SK-N-SH treated with all-trans-retinoic acid at 6 μM for 48 hours (cell line): Measurements from ENCODE around the gene RRP36.

Experiments
- ATAC-seq: fragments of 200-7000 bp; cut with Tn5 transposase; 3 replicates; pipeline ENCODE4 v1.9.1; 2020; ENCODE audit warnings: mild to moderate bottlenecking, moderate library complexity
- ARNTL ChIP-seq: fragments of 450-650 bp; formaldehyde crosslinking; IDR thresholded peaks from 2 replicates; pipeline ENCODE4 v1.5.0; 2020; ENCODE audit warnings: low read depth, mild to moderate bottlenecking, moderate library complexity, borderline replicate concordance
- BACH2 ChIP-seq: fragments of 250-450 bp; sonication (Bioruptor Pico); IDR thresholded peaks from 2 replicates; pipeline ENCODE4 v1.9.0; 2021; ENCODE audit warnings: mild to moderate bottlenecking, borderline replicate concordance
- CREB5 ChIP-seq: fragments of 250-450 bp; sonication (Bioruptor Pico); IDR thresholded peaks from 2 replicates; pipeline ENCODE4 v1.5.1; 2020; ENCODE audit warnings: low read depth, mild to moderate bottlenecking, moderate library complexity
- CSDC2 ChIP-seq: fragments of 250-450 bp; sonication (Bioruptor Pico); IDR thresholded peaks from 2 replicates; pipeline ENCODE4 v1.5.0; 2020; ENCODE audit warnings: mild to moderate bottlenecking, moderate library complexity
- CSRNP3 ChIP-seq: fragments of 250-450 bp; sonication (Bioruptor Pico); IDR thresholded peaks from 2 replicates; pipeline ENCODE4 v1.5.1; 2021; ENCODE audit warnings: mild to moderate bottlenecking, moderate library complexity
- ESRRG ChIP-seq: fragments of 250-450 bp; sonication (Bioruptor Pico); IDR thresholded peaks from 2 replicates; pipeline ENCODE4 v1.6.1; 2021; ENCODE audit warnings: mild to moderate bottlenecking
- GLIS3 ChIP-seq: fragments of 250-450 bp; sonication (Bioruptor Pico); IDR thresholded peaks from 2 replicates; pipeline ENCODE4 v1.5.0; 2020; ENCODE audit warnings: mild to moderate bottlenecking, moderate library complexity
- ISL1 ChIP-seq: fragments of 250-450 bp; sonication (Bioruptor Pico); IDR thresholded peaks from 2 replicates; pipeline ENCODE4 v2.1.2; 2022; ENCODE audit warnings: mild to moderate bottlenecking, moderate library complexity
- POU6F1 ChIP-seq: fragments of 250-450 bp; sonication (Bioruptor Pico); IDR thresholded peaks from 2 replicates; pipeline ENCODE4 v1.8.0; 2021; ENCODE audit warnings: low read depth, mild to moderate bottlenecking, moderate library complexity, borderline replicate concordance
- PPARA ChIP-seq: fragments of 250-450 bp; sonication (Bioruptor Pico); IDR thresholded peaks from 2 replicates; pipeline ENCODE4 v1.5.0; 2020; ENCODE audit warnings: mild to moderate bottlenecking, borderline replicate concordance
- RARB ChIP-seq: fragments of 250-450 bp; sonication (Bioruptor Pico); IDR thresholded peaks from 2 replicates; pipeline ENCODE4 v1.8.0; 2021; ENCODE audit warnings: mild to moderate bottlenecking, moderate library complexity
- SNAI2 ChIP-seq: fragments of 250-450 bp; sonication (Bioruptor Pico); IDR thresholded peaks from 2 replicates; pipeline ENCODE4 v1.5.0; 2020; ENCODE audit warnings: mild to moderate bottlenecking, moderate library complexity
- TCF4 ChIP-seq: fragments of 250-450 bp; sonication (Bioruptor Pico); IDR thresholded peaks from 2 replicates; pipeline ENCODE4 v1.8.0; 2021; ENCODE audit warnings: mild to moderate bottlenecking, moderate library complexity, borderline replicate concordance
- TOX ChIP-seq: fragments of 250-450 bp; sonication (Bioruptor Pico); IDR thresholded peaks from 2 replicates; pipeline ENCODE4 v1.8.0; 2021; ENCODE audit warnings: mild to moderate bottlenecking, moderate library complexity, borderline replicate concordance
- TSHZ2 ChIP-seq: fragments of 250-450 bp; sonication (Bioruptor Pico); IDR thresholded peaks from 2 replicates; pipeline ENCODE4 v1.5.0; 2020; ENCODE audit warnings: mild to moderate bottlenecking, moderate library complexity
- ZC3H10 ChIP-seq: fragments of 250-450 bp; sonication (Bioruptor Pico); IDR thresholded peaks from 2 replicates; pipeline ENCODE4 v1.5.1; 2021; ENCODE audit warnings: mild to moderate bottlenecking, moderate library complexity
- ZFP3 ChIP-seq: fragments of 250-450 bp; sonication (Bioruptor Pico); IDR thresholded peaks from 2 replicates; pipeline ENCODE4 v1.5.0; 2020; ENCODE audit warnings: mild to moderate bottlenecking, moderate library complexity
- ZNF565 ChIP-seq: fragments of 450-650 bp; formaldehyde crosslinking; conservative IDR thresholded peaks from 2 replicates; pipeline ENCODE4 v1.5.0; 2020; ENCODE audit warnings: low read depth, mild to moderate bottlenecking, moderate library complexity
- ZNF70 ChIP-seq: fragments of 450-650 bp; formaldehyde crosslinking; IDR thresholded peaks from 2 replicates; pipeline ENCODE4 v1.5.0; 2020; ENCODE audit warnings: mild to moderate bottlenecking, moderate library complexity
- ZNF8 ChIP-seq: fragments of 450-650 bp; formaldehyde crosslinking; IDR thresholded peaks from 2 replicates; pipeline ENCODE4 v1.5.0; 2020; ENCODE audit warnings: mild to moderate bottlenecking, moderate library complexity
- TF ChIP-seq, protein P1 (sequence below): fragments of 250-450 bp; sonication (Bioruptor Pico); IDR thresholded peaks from 2 replicates; pipeline ENCODE4 v1.8.0; 2020; ENCODE audit warnings: mild to moderate bottlenecking, moderate library complexity, borderline replicate concordance

The RRP36 gene

GRCh38 chr6:43053545-43054205 lies 32.3 kb downstream of the RRP36 start, which contains the start of gene CUL7:
Gene CUL7 (minus strand): TSS chr6:43053851. CDS start chr6:43052788, 1,063 bp downstream.
- TF ChIP-seq RARB (no peak), ESRRG (CRISPR knock-in tag) (no peak), ZC3H10 (CRISPR knock-in tag) (no peak), GLIS3 (peak; percentile 93), ARNTL (CRISPR knock-in tag) (no peak)
- peak; percentile 98 for ATAC-seq

- TF ChIP-seq CSDC2 (CRISPR knock-in tag) (no peak), POU6F1 (CRISPR knock-in tag) (no peak), BACH2 (no peak), CSRNP3 (CRISPR knock-in tag) (no peak), ZNF70 (no peak), TOX (CRISPR knock-in tag) (no peak), ZNF8 (CRISPR knock-in tag) (no peak), GLIS3 (no peak), PPARA (CRISPR knock-in tag) (no peak), ESRRG (CRISPR knock-in tag) (no peak), ZFP3 (CRISPR knock-in tag) (no peak), ZC3H10 (CRISPR knock-in tag) (no peak), ISL1 (CRISPR knock-in tag) (no peak), TSHZ2 (CRISPR knock-in tag) (no peak), TCF4 (CRISPR knock-in tag) (no peak)
- ATAC-seq, result no peak
These were observed 33.0 kb downstream of the RRP36 start for GRCh38 chr6:43054206-43054943.

DNA sequence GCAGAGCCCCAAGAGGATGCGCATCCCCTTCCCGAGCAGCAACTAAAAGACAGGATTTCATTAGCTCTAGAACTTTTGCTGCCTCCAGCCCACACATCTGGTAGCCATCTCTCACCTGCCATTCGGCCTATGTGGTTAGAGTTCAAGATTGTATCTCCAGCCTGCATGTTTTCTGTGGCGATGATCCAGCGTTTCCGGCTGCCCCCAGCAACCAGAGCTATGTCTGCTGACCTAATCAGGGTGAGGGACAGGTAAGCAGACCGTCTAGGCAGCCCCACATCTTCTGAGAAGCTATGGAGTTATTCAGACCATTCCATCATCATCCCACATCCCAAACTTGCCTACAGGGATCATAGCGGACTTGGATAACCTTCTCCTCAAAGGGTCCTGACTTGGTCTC lies 34.5 kb downstream of the RRP36 start:
- TF ChIP-seq CREB5 (CRISPR knock-in tag) (no peak), ESRRG (CRISPR knock-in tag) (no peak), GLIS3 (no peak), ARNTL (CRISPR knock-in tag) (no peak), ZNF565 (CRISPR knock-in tag) (no peak), SNAI2 (CRISPR knock-in tag) (no peak), ISL1 (CRISPR knock-in tag) (no peak), ZC3H10 (CRISPR knock-in tag) (no peak), ZNF70 (no peak), CSRNP3 (CRISPR knock-in tag) (no peak), BACH2 (no peak)
- TF ChIP-seq, protein P1, sequence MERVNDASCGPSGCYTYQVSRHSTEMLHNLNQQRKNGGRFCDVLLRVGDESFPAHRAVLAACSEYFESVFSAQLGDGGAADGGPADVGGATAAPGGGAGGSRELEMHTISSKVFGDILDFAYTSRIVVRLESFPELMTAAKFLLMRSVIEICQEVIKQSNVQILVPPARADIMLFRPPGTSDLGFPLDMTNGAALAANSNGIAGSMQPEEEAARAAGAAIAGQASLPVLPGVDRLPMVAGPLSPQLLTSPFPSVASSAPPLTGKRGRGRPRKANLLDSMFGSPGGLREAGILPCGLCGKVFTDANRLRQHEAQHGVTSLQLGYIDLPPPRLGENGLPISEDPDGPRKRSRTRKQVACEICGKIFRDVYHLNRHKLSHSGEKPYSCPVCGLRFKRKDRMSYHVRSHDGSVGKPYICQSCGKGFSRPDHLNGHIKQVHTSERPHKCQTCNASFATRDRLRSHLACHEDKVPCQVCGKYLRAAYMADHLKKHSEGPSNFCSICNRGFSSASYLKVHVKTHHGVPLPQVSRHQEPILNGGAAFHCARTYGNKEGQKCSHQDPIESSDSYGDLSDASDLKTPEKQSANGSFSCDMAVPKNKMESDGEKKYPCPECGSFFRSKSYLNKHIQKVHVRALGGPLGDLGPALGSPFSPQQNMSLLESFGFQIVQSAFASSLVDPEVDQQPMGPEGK (CRISPR knock-in tag), result no peak
- no peak for ATAC-seq
